CD4-positive, alpha-beta T cell (primary cell): ENCODE measurements around the gene PPP1R15A. TPM values are rescaled to one million over a fixed set of nuclear protein-coding genes. Genes with fewer than 3 reads are reported as not detected.
"Not testable (repeated sequence)": the region's sequence is repeated elsewhere in the genome, so short reads cannot be mapped to it uniquely, and the experiment has no call there.

ENCODE experiments used
- ATAC-seq: fragments of 200-7000 bp; cut with Tn5 transposase; one replicate; pipeline ENCODE4 v1.10.0; 2022; ENCODE audit warnings: mild to moderate bottlenecking; ENCODE audit not compliant: poor library complexity
- CTCF ChIA-PET: fragments of 350-600 bp; sonication (Branson Sonifier 250); formaldehyde crosslinking; loops from one replicate; lab custom pipeline; 2021; ENCODE audit warnings: antibody characterized with exemption, inconsistent platforms; lab: Charles Lee
- POLR2A ChIA-PET: fragments of 350-600 bp; sonication (Branson Sonifier 250); formaldehyde crosslinking; loops from one replicate; lab custom pipeline; 2021; ENCODE audit warnings: antibody characterized with exemption, inconsistent platforms; lab: Charles Lee
- DNase-seq, 14 experiments: peaks; one replicate each; pipeline ENCODE4 v3.0.0-alpha.2; 2013 to 2020; ENCODE audit warnings: mixed read lengths in 2 of 14
- H3K27ac ChIP-seq, 2 donors: one replicate each; pipeline versions ENCODE4 v1.5.1 to v1.7.0; 2013; ENCODE audit warnings: low read length in 2 of 2, low read depth in 1 of 2, mild to moderate bottlenecking in 1 of 2
- H3K27me3 ChIP-seq, 2 experiments: 1 replicate in 1 of 2; 2 replicates in 1 of 2; pipeline versions ENCODE4 v1.6.1 to v1.7.0; 2013; ENCODE audit warnings: low read length in 2 of 2, control low read depth in 1 of 2, mild to moderate bottlenecking in 1 of 2, moderate library complexity in 1 of 2; ENCODE audit not compliant: insufficient read depth in 2 of 2, control insufficient read depth in 1 of 2
- H3K36me3 ChIP-seq: one replicate; pipeline ENCODE4 v1.6.1; 2013; ENCODE audit warnings: low read length, control low read depth; ENCODE audit not compliant: insufficient read depth
- H3K4me1 ChIP-seq: one replicate; pipeline ENCODE4 v1.6.1; 2013; ENCODE audit warnings: low read length, control low read depth; ENCODE audit not compliant: insufficient read depth
- H3K4me3 ChIP-seq: one replicate; pipeline ENCODE4 v1.5.1; 2013; ENCODE audit warnings: mild to moderate bottlenecking, low read length, moderate library complexity
- H3K9me3 ChIP-seq, 2 experiments: 1 replicate in 1 of 2; 2 replicates in 1 of 2; pipeline versions ENCODE4 v1.6.1 to v1.7.0; 2013; ENCODE audit warnings: low read length in 2 of 2, mild to moderate bottlenecking in 2 of 2, control low read depth in 1 of 2, moderate library complexity in 1 of 2; ENCODE audit not compliant: control insufficient read depth in 1 of 2, insufficient read depth in 1 of 2
- H3K27ac Mint-ChIP-seq: one replicate; pipeline ENCODE4 v1.8.0; 2020; ENCODE audit warnings: mixed read lengths
- H3K27me3 Mint-ChIP-seq: one replicate; pipeline ENCODE4 v1.8.0; 2021; ENCODE audit warnings: mixed read lengths
- H3K36me3 Mint-ChIP-seq: one replicate; pipeline ENCODE4 v1.8.0; 2021; ENCODE audit warnings: low read depth, mixed read lengths
- H3K4me1 Mint-ChIP-seq: one replicate; pipeline ENCODE4 v1.8.0; 2021; ENCODE audit warnings: low read depth, mixed read lengths
- H3K4me3 Mint-ChIP-seq: one replicate; pipeline ENCODE4 v1.8.0; 2020; ENCODE audit warnings: mild to moderate bottlenecking, mixed read lengths
- H3K9me3 Mint-ChIP-seq: one replicate; pipeline ENCODE4 v1.8.0; 2020; ENCODE audit warnings: mixed read lengths
- CTCF ChIP-seq: fragments of 200-600 bp; IDR thresholded peaks from one replicate; pipeline ENCODE4 v1.8.0; 2022; ENCODE audit warnings: antibody characterized with exemption, mild to moderate bottlenecking
- intact Hi-C, 2 experiments: fragments of 100-400 bp; cut with DNase I in 1 of 2; cut with micrococcal nuclease in 1 of 2; formaldehyde crosslinking; loops; one replicate each; pipeline versions ENCODE4 v1.15.1 to v1.9.0; 2023 to 2025; cut with DNase I, micrococcal nuclease
- total RNA-seq, 174 experiments: library from RNA in 2 of 174; stranded (reverse) in 2 of 174; gene quantifications; one replicate each; pipeline ENCODE4 v1.2.3 and lab custom pipeline; 2021 to 2026

Gene PPP1R15A
- total RNA-seq, 2 experiments from 2014 or later, result 569 to 584 TPM

GRCh38 chr19:48868114-48868886, 3.9 kb upstream of the PPP1R15A start, which contains the start of gene PLEKHA4:
TSS of gene PLEKHA4 (minus strand) at chr19:48868617. CDS start at chr19:48867620, 997 bp downstream.
- Mint-ChIP-seq H3K9me3 (no peaks in the 10 kb centered on the region), H3K4me1 (peaks cover 14% of the 10 kb centered on the region), H3K27me3 (no peaks in the 10 kb centered on the region), H3K4me3 (no peak within 1 kb of the TSS), H3K27ac (no peak within 1 kb of the TSS), H3K36me3 (peaks cover 13% of the 10 kb centered on the region)
- ChIA-PET POLR2A (no interaction called here), CTCF (no interaction called here)
- H3K4me3 ChIP-seq, result no peak within 1 kb of the TSS
- H3K36me3 ChIP-seq, result peaks cover 4% of the 10 kb centered on the region
- DNase-seq, result peak in 1 of 14 experiments; percentile 29
- H3K4me1 ChIP-seq, result peaks cover 10% of the 10 kb centered on the region
- no peak for ATAC-seq
- H3K27me3 ChIP-seq, result peaks cover 0 to 2% of the 10 kb centered on the region in 2 experiments
- intact Hi-C loops, result no loop called here
- TF ChIP-seq CTCF, result no peak
- H3K27ac ChIP-seq, result no peak within 1 kb of the TSS
- H3K9me3 ChIP-seq, result no peaks in the 10 kb centered on the region

- no peaks in the 10 kb centered on the region for H3K9me3 Mint-ChIP-seq
- intact Hi-C loops, result loop anchor here in 1 of 2 experiments (5.0 kb wide), 1 partner anchor 102 kb away; no protein-coding TSS in a partner anchor
- H3K4me1 Mint-ChIP-seq, result peaks cover 29% of the 10 kb centered on the region
- no peak overlapping the region for H3K27ac ChIP-seq
- H3K4me3 Mint-ChIP-seq, result peak overlapping the region; percentile 50
- DNase-seq (peak in 1 of 14 experiments; percentile 20), ATAC-seq (no peak)
- H3K27ac Mint-ChIP-seq, result no peak overlapping the region
- H3K4me1 ChIP-seq, result peaks cover 28% of the 10 kb centered on the region
- no peaks in the 10 kb centered on the region for H3K27me3 Mint-ChIP-seq
- peaks cover 0 to 2% of the 10 kb centered on the region in 2 experiments for H3K27me3 ChIP-seq
- peaks cover 31% of the 10 kb centered on the region for H3K36me3 Mint-ChIP-seq
- POLR2A ChIA-PET, result no interaction called here
- no peaks in the 10 kb centered on the region for H3K9me3 ChIP-seq
- H3K4me3 ChIP-seq, result no peak overlapping the region
- CTCF ChIA-PET, result interaction anchor here (0.7 kb wide), 1 partner anchor 144 kb away, joined by 3 read pairs; no protein-coding TSS in a partner anchor
- H3K36me3 ChIP-seq, result peaks cover 19% of the 10 kb centered on the region
- TF ChIP-seq CTCF, result no peak
Measured at GRCh38 chr19:48870048-48870447, 2.2 kb upstream of the PPP1R15A start.

GRCh38 chr19:48871471-48872181, 595 bp upstream of the PPP1R15A start:
- peak overlapping the region; percentile 96 for H3K4me3 Mint-ChIP-seq
- peaks cover 45% of the 10 kb centered on the region for H3K36me3 Mint-ChIP-seq
- H3K27ac ChIP-seq, H3K9me3 Mint-ChIP-seq, H3K27me3 Mint-ChIP-seq, H3K9me3 ChIP-seq, H3K27me3 ChIP-seq, ATAC-seq: not testable (repeated sequence)
- Histone ChIP-seq H3K36me3 (peaks cover 33% of the 10 kb centered on the region), H3K4me3 (peak overlapping the region; percentile 100), H3K4me1 (peaks cover 44% of the 10 kb centered on the region)
- ChIA-PET POLR2A (interaction anchor here (0.6 to 6.5 kb wide), 11 partner anchors 12 to 122 kb away, joined by 3 to 55 read pairs (median 5); partner anchors contain the start of genes BAX, DHDH, FTL and GYS1), CTCF (interaction anchor here (0.7 to 2.1 kb wide), 7 partner anchors 9 to 122 kb away, joined by 3 to 5 read pairs (median 4); partner anchors contain the start of genes GYS1 and RUVBL2)
- intact Hi-C loops, result loop anchor here (1.0 to 5.0 kb wide), 3 partner anchors 13 to 101 kb away; partner anchors contain the start of gene FTL (in 1 of the 2)
- DNase-seq, result peak in 1 of 14 experiments; percentile 9
- peak overlapping the region; percentile 98 for H3K27ac Mint-ChIP-seq
- peaks cover 45% of the 10 kb centered on the region for H3K4me1 Mint-ChIP-seq
